SK-N-SH (cell line): ENCODE data around the gene CAV1. TPM values are rescaled to one million over a fixed set of nuclear protein-coding genes. Genes with fewer than 3 reads are reported as not detected.

Experiments used
- CTCF ChIA-PET: fragments of 300-600, 350-600 bp; formaldehyde crosslinking; extraction: SDS; loops from one replicate; lab custom pipeline; 2021; lab: Yijun Ruan, JAX
- POLR2A ChIA-PET: fragments of 350-600 bp; sonication (Branson Sonifier 250); formaldehyde crosslinking; extraction: SDS; loops from one replicate; lab custom pipeline; 2020; ENCODE audit warnings: antibody characterized with exemption, inconsistent platforms; lab: Yijun Ruan, JAX
- DNase-seq: peaks from one replicate; pipeline ENCODE4 v3.0.0; 2012
- H2AFZ ChIP-seq: fragments of 200-600 bp; sonication (generic); 2 replicates; pipeline ENCODE4 v1.8.1; 2016; ENCODE audit warnings: antibody characterized with exemption, mild to moderate bottlenecking, low read depth
- H3F3A ChIP-seq: fragments of 200-600 bp; sonication (generic); replicated peaks from 2 replicates; pipeline ENCODE3; 2016; ENCODE audit warnings: antibody characterized with exemption, mild to moderate bottlenecking; ENCODE audit not compliant: insufficient read depth
- H3K27ac ChIP-seq, 2 experiments: fragments of 200-500 bp in 1 of 2; fragments of 200-600 bp in 1 of 2; sonication (Bioruptor generic) in 1 of 2; sonication (generic), shearing (Covaris generic) in 1 of 2; 2 replicates each; pipeline versions ENCODE4 v1.5.1 to v1.6.1; 2014 to 2016; ENCODE audit warnings: low read depth in 2 of 2, inconsistent platforms in 1 of 2, low read length in 1 of 2, mild to moderate bottlenecking in 1 of 2, mixed read lengths in 1 of 2
- H3K27me3 ChIP-seq: fragments of 200-600 bp; sonication (generic), shearing (Covaris generic); 2 replicates; pipeline ENCODE4 v1.6.1; 2016; ENCODE audit warnings: mixed run types; ENCODE audit not compliant: insufficient read depth
- H3K36me3 ChIP-seq, 2 experiments: fragments of 200-500 bp in 1 of 2; fragments of 200-600 bp in 1 of 2; sonication (Bioruptor generic) in 1 of 2; sonication (generic) in 1 of 2; replicated peaks in 1 of 2; 2 replicates each; pipeline versions ENCODE3 to v1.5.1; 2014 to 2016; ENCODE audit warnings: low read length in 1 of 2, mild to moderate bottlenecking in 1 of 2; ENCODE audit not compliant: insufficient read depth in 2 of 2, control insufficient read depth in 1 of 2
- H3K4me1 ChIP-seq, 2 experiments: fragments of 200-500 bp in 1 of 2; fragments of 200-600 bp in 1 of 2; sonication (Bioruptor generic) in 1 of 2; sonication (generic), shearing (Covaris generic) in 1 of 2; 2 replicates each; pipeline versions ENCODE4 v1.5.1 to v1.6.1; 2014 to 2016; ENCODE audit warnings: low read depth in 1 of 2, low read length in 1 of 2, mixed run types in 1 of 2; ENCODE audit not compliant: insufficient read depth in 2 of 2, control insufficient read depth in 1 of 2
- H3K4me2 ChIP-seq: fragments of 200-600 bp; sonication (generic), shearing (Covaris generic); 2 replicates; pipeline ENCODE4 v1.6.1; 2017; ENCODE audit warnings: mixed run types
- H3K4me3 ChIP-seq, 2 experiments: fragments of 200-500 bp in 1 of 2; fragments of 200-600 bp in 1 of 2; sonication (Bioruptor generic) in 1 of 2; sonication (generic), shearing (Covaris generic) in 1 of 2; 2 replicates each; pipeline versions ENCODE4 v1.5.1 to v1.8.1; 2014 to 2016; ENCODE audit warnings: low read depth in 2 of 2, inconsistent platforms in 1 of 2, low read length in 1 of 2, mild to moderate bottlenecking in 1 of 2, mixed read lengths in 1 of 2, moderate library complexity in 1 of 2
- H3K79me2 ChIP-seq: fragments of 200-600 bp; sonication (generic); 2 replicates; pipeline ENCODE4 v1.8.1; 2017; ENCODE audit warnings: mild to moderate bottlenecking; ENCODE audit not compliant: insufficient read depth
- H3K9ac ChIP-seq: fragments of 200-600 bp; sonication (generic); 2 replicates; pipeline ENCODE4 v1.6.1; 2017; ENCODE audit warnings: mixed run types
- H3K9me2 ChIP-seq: fragments of 200-600 bp; sonication (generic); 2 replicates; pipeline ENCODE4 v1.6.1; 2017; ENCODE audit warnings: mixed run types
- H3K9me3 ChIP-seq: fragments of 200-600 bp; sonication (generic); 2 replicates; pipeline ENCODE4 v1.6.1; 2017; ENCODE audit warnings: mixed run types, mild to moderate bottlenecking, moderate library complexity
- H4K20me1 ChIP-seq: fragments of 200-600 bp; sonication (generic); 2 replicates; pipeline ENCODE4 v1.6.1; 2017; ENCODE audit warnings: mild to moderate bottlenecking, mixed run types; ENCODE audit not compliant: insufficient read depth
- EP300 ChIP-seq, 2 experiments: IDR thresholded peaks; 2 replicates each; pipeline versions ENCODE4 v1.4.0 to v1.6.1; 2012; ENCODE audit warnings: borderline replicate concordance in 1 of 2, low read depth in 1 of 2, low read length in 1 of 2
- FOSL2 ChIP-seq: IDR thresholded peaks from 2 replicates; pipeline ENCODE4 v1.4.0; 2012; ENCODE audit warnings: low read depth, mild to moderate bottlenecking, moderate library complexity, borderline replicate concordance
- JUND ChIP-seq: IDR thresholded peaks from 2 replicates; pipeline ENCODE4 v1.4.0; 2012
- NFIC ChIP-seq: IDR thresholded peaks from 2 replicates; pipeline ENCODE4 v1.4.0; 2012; ENCODE audit warnings: borderline replicate concordance
- POLR2AphosphoS5 ChIP-seq: IDR thresholded peaks from 2 replicates; pipeline ENCODE4 v1.6.1; 2012; ENCODE audit warnings: low read depth, low read length
- SIN3A ChIP-seq: IDR thresholded peaks from 2 replicates; pipeline ENCODE4 v1.6.1; 2012; ENCODE audit warnings: low read depth, mild to moderate bottlenecking, low read length, moderate library complexity, borderline replicate concordance
- TAF1 ChIP-seq: IDR thresholded peaks from 2 replicates; pipeline ENCODE4 v1.6.1; 2012; ENCODE audit warnings: low read depth, mild to moderate bottlenecking, low read length, moderate library complexity, borderline replicate concordance
- TCF12 ChIP-seq: IDR thresholded peaks from 2 replicates; pipeline ENCODE4 v1.4.0; 2012
- YY1 ChIP-seq: IDR thresholded peaks from 2 replicates; pipeline ENCODE4 v1.4.0; 2012; ENCODE audit warnings: low read depth, mild to moderate bottlenecking
- WGBS: methylation state at CpG from one replicate; pipeline ENCODE4 v1.1.6; 2017; ENCODE audit warnings: low lambda C conversion rate; 5-methylcytosine and 5-hydroxymethylcytosine counted together
- polyA plus RNA-seq, 3 experiments: library from polyadenylated mRNA; depleted of rRNA; stranded (reverse); fragments of >200 nt; gene quantifications; 2 replicates each; pipeline ENCODE4 v1.2.3, GENCODE V29; 2012
- TF ChIP-seq, protein P1 (sequence below): IDR thresholded peaks from 2 replicates; pipeline ENCODE4; 2012

The CAV1 gene
- polyA plus RNA-seq, 1 of the 3 experiments (the other 2 are of a cell fraction) = 968 TPM

DNA sequence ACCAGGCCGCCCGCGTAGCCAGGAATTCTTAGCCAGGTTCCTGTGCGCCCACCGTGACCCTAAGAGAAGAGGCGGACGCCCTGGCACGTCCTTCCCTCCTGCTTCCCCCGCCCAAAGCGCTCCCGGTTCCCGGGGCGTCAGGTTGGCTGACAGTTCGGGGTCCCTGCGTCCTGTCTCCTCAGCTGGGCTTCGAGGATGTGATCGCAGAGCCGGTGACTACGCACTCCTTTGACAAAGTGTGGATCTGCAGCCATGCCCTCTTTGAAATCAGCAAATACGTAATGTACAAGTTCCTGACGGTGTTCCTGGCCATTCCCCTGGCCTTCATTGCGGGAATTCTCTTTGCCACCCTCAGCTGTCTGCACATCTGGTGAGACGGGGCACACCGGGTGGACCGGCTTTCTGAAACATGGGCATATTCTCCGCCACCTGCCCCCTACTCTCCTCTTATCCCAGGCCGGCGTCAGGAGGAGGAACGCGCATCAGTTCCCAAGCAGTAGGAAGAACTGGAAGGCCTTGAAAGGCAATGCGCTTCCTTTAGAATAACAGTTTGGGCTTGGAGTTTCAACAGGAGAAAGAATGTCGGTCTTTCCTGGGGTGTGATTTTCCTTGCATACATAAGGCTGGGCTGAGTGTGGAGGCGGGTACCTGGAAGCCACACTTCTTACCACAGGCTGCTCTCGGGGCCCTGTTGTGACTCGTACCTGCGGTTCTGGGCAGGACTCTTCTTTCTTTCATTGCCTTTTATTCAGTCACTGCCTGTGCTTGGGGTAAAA, 24.6 kb upstream of the CAV1 start (continued):
- no peak for TF ChIP-seq JUND

GRCh38 chr7:116501425-116502167, 23.2 kb upstream of the CAV1 start:
- H3K9ac ChIP-seq = peak overlapping the region; percentile 93
- H4K20me1 ChIP-seq = no peaks in the 10 kb centered on the region
- H3K9me3 ChIP-seq = no peaks in the 10 kb centered on the region
- peaks cover 0 to 27% of the 10 kb centered on the region in 2 experiments; a peak in 3 of 4 replicates for H3K4me1 ChIP-seq
- peaks cover 43% of the 10 kb centered on the region for H3F3A ChIP-seq
- ChIA-PET POLR2A (no interaction called here), CTCF (interaction anchor here (1.2 to 1.7 kb wide), 5 partner anchors 11 to 90 kb away, joined by 3 to 4 read pairs (median 3); partner anchors contain the start of gene CAV1)
- H2AFZ ChIP-seq = no peak overlapping the region
- peak overlapping the region; percentile 68 to 95; a peak in 3 of 4 replicates for H3K4me3 ChIP-seq
- H3K4me2 ChIP-seq = peak overlapping the region; percentile 93
- H3K36me3 ChIP-seq = peaks cover 16 to 50% of the 10 kb centered on the region in 2 experiments
- peak; percentile 33; the same call in 1 of the 2 replicates for TF ChIP-seq SIN3A
- TF ChIP-seq FOSL2 = peak; percentile 44; the same call in 1 of the 2 replicates
- no peak for TF ChIP-seq TAF1
- TF ChIP-seq EP300 (IDR thresholded peaks at IDR 0.05; ENCODE audit: borderline replicate concordance in 1 of 2, low read depth in 1 of 2, low read length in 1 of 2) = 0 out of 4 replicates have a peak, but pooled peaks of 1 of the 2 experiments have one; percentile 24
- TF ChIP-seq POLR2AphosphoS5 = peak; percentile 35; the same call in 1 of the 2 replicates
- TF ChIP-seq YY1 = no peak
- TF ChIP-seq, protein P1, sequence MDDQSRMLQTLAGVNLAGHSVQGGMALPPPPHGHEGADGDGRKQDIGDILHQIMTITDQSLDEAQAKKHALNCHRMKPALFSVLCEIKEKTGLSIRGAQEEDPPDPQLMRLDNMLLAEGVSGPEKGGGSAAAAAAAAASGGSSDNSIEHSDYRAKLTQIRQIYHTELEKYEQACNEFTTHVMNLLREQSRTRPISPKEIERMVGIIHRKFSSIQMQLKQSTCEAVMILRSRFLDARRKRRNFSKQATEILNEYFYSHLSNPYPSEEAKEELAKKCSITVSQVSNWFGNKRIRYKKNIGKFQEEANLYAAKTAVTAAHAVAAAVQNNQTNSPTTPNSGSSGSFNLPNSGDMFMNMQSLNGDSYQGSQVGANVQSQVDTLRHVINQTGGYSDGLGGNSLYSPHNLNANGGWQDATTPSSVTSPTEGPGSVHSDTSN = peak; percentile 79
- peak; percentile 88 for TF ChIP-seq NFIC
- peak; percentile 83 for TF ChIP-seq TCF12
- WGBS = 27% methylated on average over 5 of the region's 5 CpGs
- no peak for DNase-seq
- peaks cover 62% of the 10 kb centered on the region for H3K79me2 ChIP-seq
- H3K27ac ChIP-seq = peak overlapping the region; percentile 58 to 70
- H3K9me2 ChIP-seq = no peaks in the 10 kb centered on the region
- H3K27me3 ChIP-seq = no peaks in the 10 kb centered on the region
